ENCODE results near the gene TANK. TPM values are rescaled to one million over a fixed set of nuclear protein-coding genes. Genes with fewer than 3 reads are reported as not detected.

The TANK gene
- total RNA-seq, 2 donors from 2014 or later = 50.4 to 51.0 TPM

GRCh38 chr2:161208527-161209139 is 48.4 kb downstream of the TANK start:
- Histone ChIP-seq H3K36me3 (peaks cover 0 to 3% of the 10 kb centered on the region in 2 donors), H3K4me3 (no peak overlapping the region), H3K27me3 (replicated peaks; ENCODE audit: insufficient read depth) (no peaks in the 10 kb centered on the region), H3K9me3 (no peaks in the 10 kb centered on the region), H3K27ac (no peak overlapping the region), H3K4me1 (replicated peaks) (no peaks in the 10 kb centered on the region)
- no peak for DNase-seq (ENCODE audit: low spot score)
- WGBS = 88% methylated on average over 4 of the region's 4 CpGs
- intact Hi-C loops (cut with DNase I) = no loop called here
- TF ChIP-seq CTCF (IDR thresholded peaks at IDR 0.05) (no peak), POLR2A (IDR thresholded peaks at IDR 0.05) (no peak), POLR2AphosphoS5 (IDR thresholded peaks at IDR 0.05) (no peak)

DNA sequence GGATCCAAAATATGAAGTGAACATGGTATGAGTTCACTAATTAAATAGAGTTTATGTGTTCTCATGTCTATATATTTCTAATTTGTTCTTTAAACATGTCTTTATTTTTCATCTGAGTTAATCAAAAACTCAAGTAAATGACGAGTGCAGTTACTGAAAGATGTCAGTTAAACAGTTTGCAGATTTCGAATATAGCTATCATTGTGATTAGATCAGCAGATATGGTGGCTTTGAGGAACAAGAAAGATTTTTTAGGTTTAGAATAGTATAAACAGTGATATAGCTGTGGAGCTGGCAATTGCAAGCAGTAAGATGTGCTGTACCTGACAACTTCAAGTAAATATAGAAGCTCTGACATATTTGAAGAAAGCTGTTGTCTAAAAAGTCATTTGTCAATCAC is 49.7 kb downstream of the TANK start:
- Histone ChIP-seq H3K27me3 (replicated peaks; ENCODE audit: insufficient read depth) (no peaks in the 10 kb centered on the region), H3K9me3 (no peaks in the 10 kb centered on the region), H3K36me3 (no peaks in the 10 kb centered on the region), H3K4me3 (no peak overlapping the region), H3K4me1 (replicated peaks) (no peaks in the 10 kb centered on the region), H3K27ac (no peak overlapping the region)
- no peak for TF ChIP-seq POLR2AphosphoS5 (IDR thresholded peaks at IDR 0.05)
- TF ChIP-seq CTCF (IDR thresholded peaks at IDR 0.05) = no peak
- TF ChIP-seq POLR2A (IDR thresholded peaks at IDR 0.05) = no peak
- DNase-seq (ENCODE audit: low spot score) = no peak
- intact Hi-C loops (cut with DNase I) = no loop called here
- 90% methylated on average over 2 of the region's 2 CpGs for WGBS

- no peaks in the 10 kb centered on the region for H3K27me3 ChIP-seq (replicated peaks; ENCODE audit: insufficient read depth)
- H3K27ac ChIP-seq = no peak overlapping the region
- no peak overlapping the region for H3K4me3 ChIP-seq
- no peaks in the 10 kb centered on the region for H3K4me1 ChIP-seq (replicated peaks)
- no peak for TF ChIP-seq POLR2AphosphoS5 (IDR thresholded peaks at IDR 0.05)
- no peak for TF ChIP-seq CTCF (IDR thresholded peaks at IDR 0.05)
- TF ChIP-seq POLR2A (IDR thresholded peaks at IDR 0.05) = no peak
- no peaks in the 10 kb centered on the region for H3K36me3 ChIP-seq
- no peak for DNase-seq (ENCODE audit: low spot score)
- 51% methylated on average over 3 of the region's 3 CpGs for WGBS
- no peaks in the 10 kb centered on the region for H3K9me3 ChIP-seq
- intact Hi-C loops (cut with DNase I) = no loop called here
Measured at GRCh38 chr2:161217597-161218185, 57.5 kb downstream of the TANK start.

- TF ChIP-seq POLR2A (IDR thresholded peaks at IDR 0.05) = no peak
- TF ChIP-seq POLR2AphosphoS5 (IDR thresholded peaks at IDR 0.05) = peak; percentile 23
- H3K4me3 ChIP-seq = no peak overlapping the region
- no peaks in the 10 kb centered on the region for H3K36me3 ChIP-seq
- DNase-seq (ENCODE audit: low spot score) = peak; percentile 31
- H3K9me3 ChIP-seq = no peaks in the 10 kb centered on the region
- H3K27me3 ChIP-seq (replicated peaks; ENCODE audit: insufficient read depth) = no peaks in the 10 kb centered on the region
- H3K27ac ChIP-seq = no peak overlapping the region
- no peaks in the 10 kb centered on the region for H3K4me1 ChIP-seq (replicated peaks)
- 63% methylated on average over 1 of the region's 1 CpG for WGBS
- intact Hi-C loops (cut with DNase I) = no loop called here
Measured at GRCh38 chr2:161219211-161219610, 59.0 kb downstream of the TANK start.

DNA sequence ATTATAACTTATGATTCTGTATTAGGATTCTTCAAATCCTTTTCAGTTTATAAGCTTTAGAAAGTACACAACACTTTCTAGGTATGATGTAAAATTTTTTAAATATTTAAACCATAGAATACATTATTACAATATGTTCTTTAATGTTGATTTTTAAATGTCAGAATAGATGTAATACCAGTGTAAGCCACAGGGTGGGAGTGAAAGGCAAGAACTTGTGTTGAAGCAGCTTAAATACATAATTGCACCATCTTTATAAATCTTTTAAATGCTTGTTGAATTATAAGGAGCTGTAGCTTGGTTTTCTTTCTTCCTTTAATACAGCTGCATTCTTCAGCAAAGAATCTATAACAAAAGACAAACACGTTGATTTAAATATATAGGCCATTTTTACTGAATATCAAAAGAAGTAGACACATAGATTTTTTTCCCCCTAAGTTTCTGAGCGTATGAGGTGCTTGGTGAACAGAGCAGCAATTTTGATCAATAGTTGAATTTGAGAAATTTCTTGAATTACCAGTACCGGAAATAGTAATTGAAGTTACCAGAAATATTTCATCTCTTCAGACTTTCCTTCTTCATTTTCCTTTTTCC is 63.0 kb downstream of the TANK start:
- Histone ChIP-seq H3K4me3 (no peak overlapping the region), H3K9me3 (no peaks in the 10 kb centered on the region), H3K36me3 (no peaks in the 10 kb centered on the region), H3K27me3 (replicated peaks; ENCODE audit: insufficient read depth) (no peaks in the 10 kb centered on the region), H3K27ac (no peak overlapping the region), H3K4me1 (replicated peaks) (no peaks in the 10 kb centered on the region)
- 72% methylated on average over 3 of the region's 3 CpGs for WGBS
- DNase-seq (ENCODE audit: low spot score) = peak; percentile 46
- peak in 3 of 4 experiments; percentile 75 to 87 (median 77) for TF ChIP-seq CTCF (IDR thresholded peaks at IDR 0.05)
- no peak for TF ChIP-seq POLR2A (IDR thresholded peaks at IDR 0.05)
- TF ChIP-seq POLR2AphosphoS5 (IDR thresholded peaks at IDR 0.05) = peak; percentile 31
- intact Hi-C loops (cut with DNase I) = no loop called here
